TTC549 (cell line): ENCODE measurements around the gene CBFA2T3.
"Not testable (repeated sequence)": the region's sequence is repeated elsewhere in the genome, so short reads cannot be mapped to it uniquely, and the experiment has no call there.

Source experiments
- FAIRE-seq: peaks from 2 replicates; lab custom pipeline; 2012; peaks lifted over from hg19 to GRCh38; lab: Jason Lieb, UNC

Gene CBFA2T3

GRCh38 chr16:88977018-88977811 is at the start of gene CBFA2T3:
TSS of gene CBFA2T3 (minus strand) at chr16:88977207. CDS start at chr16:88976807, 400 bp downstream.
- no peak for FAIRE-seq

GRCh38 chr16:89026121-89026612 is 49.2 kb upstream of the CBFA2T3 start:
- FAIRE-seq: no peak

GRCh38 chr16:89025636-89026035 is 48.6 kb upstream of the CBFA2T3 start:
- FAIRE-seq: no peak

- FAIRE-seq: no peak
These were observed 47.6 kb upstream of the CBFA2T3 start for GRCh38 chr16:89024546-89025060.

GRCh38 chr16:89023621-89024511 is 46.9 kb upstream of the CBFA2T3 start:
- no peak for FAIRE-seq

GRCh38 chr16:89023151-89023551 is 46.1 kb upstream of the CBFA2T3 start:
- no peak for FAIRE-seq

GRCh38 chr16:89022051-89022836 is 45.2 kb upstream of the CBFA2T3 start:
- FAIRE-seq: no peak

- FAIRE-seq: no peak
These were observed 44.1 kb upstream of the CBFA2T3 start for GRCh38 chr16:89020925-89021595.

GRCh38 chr16:89020068-89020924 is 43.3 kb upstream of the CBFA2T3 start:
- no peak for FAIRE-seq

- no peak for FAIRE-seq
These were observed 42.5 kb upstream of the CBFA2T3 start for GRCh38 chr16:89019511-89019910.

GRCh38 chr16:89018282-89019158 is 41.5 kb upstream of the CBFA2T3 start:
- FAIRE-seq: no peak

- FAIRE-seq: no peak
These were observed 40.7 kb upstream of the CBFA2T3 start for GRCh38 chr16:89017543-89018281.

- FAIRE-seq: not testable (repeated sequence)
These were observed 39.6 kb upstream of the CBFA2T3 start for GRCh38 chr16:89016561-89016960.

- no peak for FAIRE-seq
These were observed 38.4 kb upstream of the CBFA2T3 start for GRCh38 chr16:89015271-89015859.

GRCh38 chr16:89014403-89015230 is 37.6 kb upstream of the CBFA2T3 start:
- FAIRE-seq: no peak

- no peak for FAIRE-seq
These were observed 36.8 kb upstream of the CBFA2T3 start for GRCh38 chr16:89013692-89014402.

- FAIRE-seq: no peak
These were observed 36.1 kb upstream of the CBFA2T3 start for GRCh38 chr16:89013111-89013510.
